ENCODE measurements around the gene ADI1.

ADI1 gene

GRCh38 chr2:3463186-3463835, 56.0 kb downstream of the ADI1 start:
- TF ChIP-seq, protein P1, sequence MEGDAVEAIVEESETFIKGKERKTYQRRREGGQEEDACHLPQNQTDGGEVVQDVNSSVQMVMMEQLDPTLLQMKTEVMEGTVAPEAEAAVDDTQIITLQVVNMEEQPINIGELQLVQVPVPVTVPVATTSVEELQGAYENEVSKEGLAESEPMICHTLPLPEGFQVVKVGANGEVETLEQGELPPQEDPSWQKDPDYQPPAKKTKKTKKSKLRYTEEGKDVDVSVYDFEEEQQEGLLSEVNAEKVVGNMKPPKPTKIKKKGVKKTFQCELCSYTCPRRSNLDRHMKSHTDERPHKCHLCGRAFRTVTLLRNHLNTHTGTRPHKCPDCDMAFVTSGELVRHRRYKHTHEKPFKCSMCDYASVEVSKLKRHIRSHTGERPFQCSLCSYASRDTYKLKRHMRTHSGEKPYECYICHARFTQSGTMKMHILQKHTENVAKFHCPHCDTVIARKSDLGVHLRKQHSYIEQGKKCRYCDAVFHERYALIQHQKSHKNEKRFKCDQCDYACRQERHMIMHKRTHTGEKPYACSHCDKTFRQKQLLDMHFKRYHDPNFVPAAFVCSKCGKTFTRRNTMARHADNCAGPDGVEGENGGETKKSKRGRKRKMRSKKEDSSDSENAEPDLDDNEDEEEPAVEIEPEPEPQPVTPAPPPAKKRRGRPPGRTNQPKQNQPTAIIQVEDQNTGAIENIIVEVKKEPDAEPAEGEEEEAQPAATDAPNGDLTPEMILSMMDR (IDR thresholded peaks at IDR 0.05; ENCODE audit: low read depth, low read length): no peak
- DNase-seq (ENCODE audit: low read depth in 2 of 2): no peak
- no peak overlapping the region for H3K4me3 ChIP-seq (replicated peaks in 1 of 2; ENCODE audit: low read depth in 2 of 2, low read length in 2 of 2)

GRCh38 chr2:3462493-3463104, 56.7 kb downstream of the ADI1 start:
- TF ChIP-seq, protein P1 (IDR thresholded peaks at IDR 0.05; ENCODE audit: low read depth, low read length): no peak
- no peak for DNase-seq (ENCODE audit: low read depth in 2 of 2)
- no peak overlapping the region for H3K4me3 ChIP-seq (replicated peaks in 1 of 2; ENCODE audit: low read depth in 2 of 2, low read length in 2 of 2)

GRCh38 chr2:3461801-3462492, 57.4 kb downstream of the ADI1 start:
- DNase-seq (ENCODE audit: low read depth in 2 of 2): peak; percentile 66 to 77
- TF ChIP-seq, protein P1 (IDR thresholded peaks at IDR 0.05; ENCODE audit: low read depth, low read length): peak; percentile 95
- no peak overlapping the region for H3K4me3 ChIP-seq (replicated peaks in 1 of 2; ENCODE audit: low read depth in 2 of 2, low read length in 2 of 2)

DNA sequence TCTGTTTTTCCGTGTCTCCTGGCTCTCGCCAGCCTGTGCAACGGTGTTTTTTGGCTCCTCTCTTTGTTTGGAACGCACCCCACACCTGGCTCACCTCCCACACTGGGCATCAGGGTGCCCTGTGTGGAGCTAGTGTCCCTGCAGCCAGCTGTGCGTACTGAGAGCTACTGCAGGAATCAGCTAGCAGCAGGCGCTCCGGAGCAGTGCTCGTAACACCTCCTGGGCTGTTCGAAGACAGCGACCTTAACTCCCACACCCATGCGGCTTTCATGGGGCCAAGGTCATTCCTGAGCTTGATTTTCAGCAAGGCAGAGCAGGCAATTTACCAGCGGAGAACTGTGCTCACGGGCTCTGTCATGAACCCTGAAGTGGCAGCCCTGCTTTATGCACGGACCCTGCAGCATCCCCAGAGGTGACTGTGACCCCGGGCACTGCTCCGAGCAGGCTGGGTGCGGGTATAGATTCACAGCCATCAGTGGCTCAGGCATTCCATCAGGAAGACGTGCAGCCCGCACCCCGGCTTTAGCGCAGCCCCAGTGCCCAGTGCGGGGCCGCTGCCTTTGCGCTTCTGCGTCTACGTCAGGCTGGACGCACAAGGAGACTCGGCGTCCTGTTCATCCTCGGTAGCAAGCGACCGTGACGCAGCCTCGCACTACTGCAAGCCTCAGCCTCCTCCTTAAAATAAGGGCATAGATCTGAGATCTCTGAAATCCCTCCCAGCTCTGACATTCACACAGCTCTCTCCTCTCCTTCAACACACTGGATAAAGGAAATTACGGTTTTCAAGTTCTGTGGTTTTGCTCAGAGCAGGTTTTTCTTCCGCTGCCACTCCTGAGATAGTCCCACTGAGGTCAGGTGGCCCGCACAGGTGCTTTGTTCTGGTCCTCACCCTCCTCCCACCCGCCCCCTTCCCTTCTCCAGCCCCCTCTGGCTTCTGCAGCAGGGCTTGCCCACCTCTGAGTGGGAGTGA, 58.2 kb downstream of the ADI1 start:
- TF ChIP-seq, protein P1 (IDR thresholded peaks at IDR 0.05; ENCODE audit: low read depth, low read length): no peak
- H3K4me3 ChIP-seq (replicated peaks in 1 of 2; ENCODE audit: low read depth in 2 of 2, low read length in 2 of 2): no peak overlapping the region
- no peak for DNase-seq (ENCODE audit: low read depth in 2 of 2)

DNA sequence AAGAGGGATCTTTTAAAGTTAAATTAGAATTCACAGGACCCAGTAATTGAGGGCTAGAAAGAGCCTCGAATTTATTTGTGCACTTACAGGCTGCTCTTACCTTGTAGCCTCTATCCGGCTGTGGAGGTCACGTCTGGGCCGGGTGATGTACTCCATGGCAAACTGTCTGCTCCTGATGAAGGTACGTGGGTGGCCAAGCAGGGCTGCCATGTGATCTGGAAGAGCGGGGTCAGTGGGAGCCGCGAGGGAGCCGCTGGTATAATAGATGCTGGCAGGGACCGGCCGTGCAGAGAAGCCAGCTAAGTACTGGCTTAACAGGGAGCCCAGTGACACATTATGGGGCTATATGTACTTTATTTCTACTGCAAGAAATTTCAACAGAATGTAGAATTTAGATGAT, 59.2 kb downstream of the ADI1 start:
- H3K4me3 ChIP-seq (replicated peaks in 1 of 2; ENCODE audit: low read depth in 2 of 2, low read length in 2 of 2): no peak overlapping the region
- DNase-seq (ENCODE audit: low read depth in 2 of 2): no peak
- TF ChIP-seq, protein P1 (IDR thresholded peaks at IDR 0.05; ENCODE audit: low read depth, low read length): no peak
